ENCODE measurements around the gene NFKBIE.

Gene NFKBIE

DNA sequence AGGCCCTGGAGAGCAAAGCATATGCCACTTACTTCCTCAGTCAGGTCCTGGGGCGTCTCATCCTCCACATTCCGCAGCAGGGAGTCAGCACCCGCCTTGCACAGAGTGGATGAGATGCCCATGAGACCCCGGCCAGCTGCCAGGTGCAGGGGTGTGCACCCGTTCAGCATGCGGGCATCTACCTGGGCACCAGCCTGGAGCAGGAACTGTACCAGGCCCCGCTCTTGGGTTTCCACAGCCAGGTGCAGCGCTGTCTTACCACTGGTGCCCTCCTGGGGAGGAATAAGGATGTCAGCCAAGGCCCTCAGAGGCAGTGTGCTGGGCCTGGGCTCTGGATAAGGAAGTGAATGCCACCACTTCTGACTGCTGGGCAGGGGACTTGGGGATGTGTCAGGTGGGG, 5.3 kb downstream of the NFKBIE start (continued):
- no peak for TF ChIP-seq POU6F1 (CRISPR knock-in tag; IDR thresholded peaks at IDR 0.05; ENCODE audit: borderline replicate concordance, low read depth)
- TF ChIP-seq ZNF70 (CRISPR knock-in tag; IDR thresholded peaks at IDR 0.05), result no peak
- TF ChIP-seq, protein P1, sequence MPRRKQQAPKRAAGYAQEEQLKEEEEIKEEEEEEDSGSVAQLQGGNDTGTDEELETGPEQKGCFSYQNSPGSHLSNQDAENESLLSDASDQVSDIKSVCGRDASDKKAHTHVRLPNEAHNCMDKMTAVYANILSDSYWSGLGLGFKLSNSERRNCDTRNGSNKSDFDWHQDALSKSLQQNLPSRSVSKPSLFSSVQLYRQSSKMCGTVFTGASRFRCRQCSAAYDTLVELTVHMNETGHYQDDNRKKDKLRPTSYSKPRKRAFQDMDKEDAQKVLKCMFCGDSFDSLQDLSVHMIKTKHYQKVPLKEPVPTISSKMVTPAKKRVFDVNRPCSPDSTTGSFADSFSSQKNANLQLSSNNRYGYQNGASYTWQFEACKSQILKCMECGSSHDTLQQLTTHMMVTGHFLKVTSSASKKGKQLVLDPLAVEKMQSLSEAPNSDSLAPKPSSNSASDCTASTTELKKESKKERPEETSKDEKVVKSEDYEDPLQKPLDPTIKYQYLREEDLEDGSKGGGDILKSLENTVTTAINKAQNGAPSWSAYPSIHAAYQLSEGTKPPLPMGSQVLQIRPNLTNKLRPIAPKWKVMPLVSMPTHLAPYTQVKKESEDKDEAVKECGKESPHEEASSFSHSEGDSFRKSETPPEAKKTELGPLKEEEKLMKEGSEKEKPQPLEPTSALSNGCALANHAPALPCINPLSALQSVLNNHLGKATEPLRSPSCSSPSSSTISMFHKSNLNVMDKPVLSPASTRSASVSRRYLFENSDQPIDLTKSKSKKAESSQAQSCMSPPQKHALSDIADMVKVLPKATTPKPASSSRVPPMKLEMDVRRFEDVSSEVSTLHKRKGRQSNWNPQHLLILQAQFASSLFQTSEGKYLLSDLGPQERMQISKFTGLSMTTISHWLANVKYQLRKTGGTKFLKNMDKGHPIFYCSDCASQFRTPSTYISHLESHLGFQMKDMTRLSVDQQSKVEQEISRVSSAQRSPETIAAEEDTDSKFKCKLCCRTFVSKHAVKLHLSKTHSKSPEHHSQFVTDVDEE (CRISPR knock-in tag; IDR thresholded peaks at IDR 0.05), result no peak

- ATAC-seq, result no peak
- no peak for TF ChIP-seq ISL1 (CRISPR knock-in tag; IDR thresholded peaks at IDR 0.05)
- no peak for TF ChIP-seq ZFP3 (CRISPR knock-in tag; IDR thresholded peaks at IDR 0.05)
- no peak for TF ChIP-seq CSDC2 (CRISPR knock-in tag; IDR thresholded peaks at IDR 0.05)
- TF ChIP-seq CSRNP3 (CRISPR knock-in tag; IDR thresholded peaks at IDR 0.05), result no peak
- TF ChIP-seq ZFP30 (CRISPR knock-in tag; IDR thresholded peaks at IDR 0.05), result no peak
- no peak for TF ChIP-seq ESRRG (CRISPR knock-in tag; IDR thresholded peaks at IDR 0.05)
- TF ChIP-seq BACH2 (CRISPR knock-in tag; IDR thresholded peaks at IDR 0.05; ENCODE audit: borderline replicate concordance), result no peak
- no peak for TF ChIP-seq GLIS3 (CRISPR knock-in tag; IDR thresholded peaks at IDR 0.05)
- TF ChIP-seq SNAI2 (CRISPR knock-in tag; IDR thresholded peaks at IDR 0.05), result no peak
- TF ChIP-seq PPARA (CRISPR knock-in tag; IDR thresholded peaks at IDR 0.05; ENCODE audit: borderline replicate concordance), result no peak
- no peak for TF ChIP-seq PATZ1 (CRISPR knock-in tag; IDR thresholded peaks at IDR 0.05; ENCODE audit: borderline replicate concordance)
- TF ChIP-seq ARNTL (CRISPR knock-in tag; IDR thresholded peaks at IDR 0.05; ENCODE audit: borderline replicate concordance, low read depth), result no peak
- no peak for TF ChIP-seq ZNF8 (CRISPR knock-in tag; IDR thresholded peaks at IDR 0.05)
- no peak for TF ChIP-seq ZC3H10 (CRISPR knock-in tag; IDR thresholded peaks at IDR 0.05)
These were observed 6.4 kb downstream of the NFKBIE start for GRCh38 chr6:44258921-44259320.

GRCh38 chr6:44258325-44258863, 7.0 kb downstream of the NFKBIE start:
- no peak for ATAC-seq
- TF ChIP-seq, protein P1 (CRISPR knock-in tag; IDR thresholded peaks at IDR 0.05), result no peak

GRCh38 chr6:44257753-44258324, 7.5 kb downstream of the NFKBIE start:
- ATAC-seq, result no peak
- no peak for TF ChIP-seq RARB (CRISPR knock-in tag; IDR thresholded peaks at IDR 0.05)
- no peak for TF ChIP-seq CSDC2 (CRISPR knock-in tag; IDR thresholded peaks at IDR 0.05)
- no peak for TF ChIP-seq ZFP30 (CRISPR knock-in tag; IDR thresholded peaks at IDR 0.05)
- TF ChIP-seq GLIS3 (CRISPR knock-in tag; IDR thresholded peaks at IDR 0.05), result no peak
- TF ChIP-seq ZNF70 (CRISPR knock-in tag; IDR thresholded peaks at IDR 0.05), result no peak
- TF ChIP-seq PATZ1 (CRISPR knock-in tag; IDR thresholded peaks at IDR 0.05; ENCODE audit: borderline replicate concordance), result no peak
- TF ChIP-seq POU6F1 (CRISPR knock-in tag; IDR thresholded peaks at IDR 0.05; ENCODE audit: borderline replicate concordance, low read depth), result no peak
- no peak for TF ChIP-seq ZFP3 (CRISPR knock-in tag; IDR thresholded peaks at IDR 0.05)
- no peak for TF ChIP-seq ZNF565 (CRISPR knock-in tag; conservative IDR thresholded peaks at IDR 0.05; ENCODE audit: low read depth)
- no peak for TF ChIP-seq OSR1 (CRISPR knock-in tag; IDR thresholded peaks at IDR 0.05)
- TF ChIP-seq ZC3H10 (CRISPR knock-in tag; IDR thresholded peaks at IDR 0.05), result no peak
- TF ChIP-seq BACH2 (CRISPR knock-in tag; IDR thresholded peaks at IDR 0.05; ENCODE audit: borderline replicate concordance), result no peak

Data from SK-N-SH treated with all-trans-retinoic acid at 6 μM for 48 hours (cell line).